IMR-90 (cell line): ENCODE data around the gene MED26.

ENCODE experiments used
- CEBPB ChIP-seq: IDR thresholded peaks from 2 replicates; pipeline ENCODE4 v1.6.1; 2012; ENCODE audit warnings: low read depth, low read length, improper control_type of control experiment
- MXI1 ChIP-seq: IDR thresholded peaks from 2 replicates; pipeline ENCODE4 v1.6.1; 2012; ENCODE audit warnings: low read depth, mild to moderate bottlenecking, low read length, moderate library complexity, borderline replicate concordance
- POLR2A ChIP-seq: IDR thresholded peaks from 2 replicates; pipeline ENCODE4 v1.6.1; 2012; ENCODE audit warnings: mild to moderate bottlenecking, low read depth, low read length
- RCOR1 ChIP-seq: IDR thresholded peaks from 2 replicates; pipeline ENCODE4 v1.6.1; 2012; ENCODE audit warnings: mild to moderate bottlenecking, low read length, improper control_type of control experiment; ENCODE audit not compliant: insufficient replicate concordance
- SMC3 ChIP-seq: fragments of 150-350 bp; IDR thresholded peaks from 2 replicates; pipeline ENCODE4 v1.6.1; 2016; ENCODE audit warnings: low read depth, mild to moderate bottlenecking, antibody characterized with exemption, low read length, moderate library complexity
- TF ChIP-seq, protein P1 (sequence below): fragments of 150-350 bp; IDR thresholded peaks from 2 replicates; pipeline ENCODE4 v1.6.1; 2016; ENCODE audit warnings: low read depth, mild to moderate bottlenecking, low read length, moderate library complexity, borderline replicate concordance
- TF ChIP-seq, protein P2 (sequence below): conservative IDR thresholded peaks from 2 replicates; pipeline ENCODE4 v1.5.1; 2012; ENCODE audit warnings: mild to moderate bottlenecking, low read depth, low read length, improper control_type of control experiment

DNA sequence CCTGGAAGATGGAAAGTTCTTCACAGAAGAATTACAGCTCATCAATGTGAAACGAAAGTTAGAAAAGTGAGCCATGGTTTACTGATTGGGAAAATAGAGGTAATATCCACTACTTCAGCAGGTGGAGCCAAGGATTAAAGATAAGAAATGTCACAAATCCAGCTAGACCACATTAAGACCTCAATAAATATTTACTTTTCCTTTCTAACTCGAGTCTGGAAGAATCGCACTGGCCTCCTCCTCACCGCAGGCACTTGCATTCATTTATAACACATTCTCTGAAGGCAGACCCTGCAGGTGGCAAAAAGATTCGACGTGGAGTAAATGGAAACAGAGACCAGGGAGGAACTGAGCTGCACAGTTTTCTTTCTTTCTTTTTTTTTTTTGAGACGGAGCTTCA, 63.2 kb downstream of the MED26 start:
- TF ChIP-seq, protein P1, sequence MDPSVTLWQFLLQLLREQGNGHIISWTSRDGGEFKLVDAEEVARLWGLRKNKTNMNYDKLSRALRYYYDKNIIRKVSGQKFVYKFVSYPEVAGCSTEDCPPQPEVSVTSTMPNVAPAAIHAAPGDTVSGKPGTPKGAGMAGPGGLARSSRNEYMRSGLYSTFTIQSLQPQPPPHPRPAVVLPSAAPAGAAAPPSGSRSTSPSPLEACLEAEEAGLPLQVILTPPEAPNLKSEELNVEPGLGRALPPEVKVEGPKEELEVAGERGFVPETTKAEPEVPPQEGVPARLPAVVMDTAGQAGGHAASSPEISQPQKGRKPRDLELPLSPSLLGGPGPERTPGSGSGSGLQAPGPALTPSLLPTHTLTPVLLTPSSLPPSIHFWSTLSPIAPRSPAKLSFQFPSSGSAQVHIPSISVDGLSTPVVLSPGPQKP: no peak
- TF ChIP-seq, protein P2, sequence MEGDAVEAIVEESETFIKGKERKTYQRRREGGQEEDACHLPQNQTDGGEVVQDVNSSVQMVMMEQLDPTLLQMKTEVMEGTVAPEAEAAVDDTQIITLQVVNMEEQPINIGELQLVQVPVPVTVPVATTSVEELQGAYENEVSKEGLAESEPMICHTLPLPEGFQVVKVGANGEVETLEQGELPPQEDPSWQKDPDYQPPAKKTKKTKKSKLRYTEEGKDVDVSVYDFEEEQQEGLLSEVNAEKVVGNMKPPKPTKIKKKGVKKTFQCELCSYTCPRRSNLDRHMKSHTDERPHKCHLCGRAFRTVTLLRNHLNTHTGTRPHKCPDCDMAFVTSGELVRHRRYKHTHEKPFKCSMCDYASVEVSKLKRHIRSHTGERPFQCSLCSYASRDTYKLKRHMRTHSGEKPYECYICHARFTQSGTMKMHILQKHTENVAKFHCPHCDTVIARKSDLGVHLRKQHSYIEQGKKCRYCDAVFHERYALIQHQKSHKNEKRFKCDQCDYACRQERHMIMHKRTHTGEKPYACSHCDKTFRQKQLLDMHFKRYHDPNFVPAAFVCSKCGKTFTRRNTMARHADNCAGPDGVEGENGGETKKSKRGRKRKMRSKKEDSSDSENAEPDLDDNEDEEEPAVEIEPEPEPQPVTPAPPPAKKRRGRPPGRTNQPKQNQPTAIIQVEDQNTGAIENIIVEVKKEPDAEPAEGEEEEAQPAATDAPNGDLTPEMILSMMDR: no peak
- TF ChIP-seq POLR2A (no peak), RCOR1 (no peak), CEBPB (no peak), MXI1 (no peak), SMC3 (no peak)
